Ammon's horn (tissue), 1 donor: ENCODE measurements around the gene F10.
"Not testable (repeated sequence)": the region's sequence is repeated elsewhere in the genome, so short reads cannot be mapped to it uniquely, and the experiment has no call there.

Experiments
- DNase-seq: peaks from one replicate; pipeline ENCODE4 v3.0.0-alpha.2; 2016; ENCODE audit warnings: low spot score

F10 gene

DNA sequence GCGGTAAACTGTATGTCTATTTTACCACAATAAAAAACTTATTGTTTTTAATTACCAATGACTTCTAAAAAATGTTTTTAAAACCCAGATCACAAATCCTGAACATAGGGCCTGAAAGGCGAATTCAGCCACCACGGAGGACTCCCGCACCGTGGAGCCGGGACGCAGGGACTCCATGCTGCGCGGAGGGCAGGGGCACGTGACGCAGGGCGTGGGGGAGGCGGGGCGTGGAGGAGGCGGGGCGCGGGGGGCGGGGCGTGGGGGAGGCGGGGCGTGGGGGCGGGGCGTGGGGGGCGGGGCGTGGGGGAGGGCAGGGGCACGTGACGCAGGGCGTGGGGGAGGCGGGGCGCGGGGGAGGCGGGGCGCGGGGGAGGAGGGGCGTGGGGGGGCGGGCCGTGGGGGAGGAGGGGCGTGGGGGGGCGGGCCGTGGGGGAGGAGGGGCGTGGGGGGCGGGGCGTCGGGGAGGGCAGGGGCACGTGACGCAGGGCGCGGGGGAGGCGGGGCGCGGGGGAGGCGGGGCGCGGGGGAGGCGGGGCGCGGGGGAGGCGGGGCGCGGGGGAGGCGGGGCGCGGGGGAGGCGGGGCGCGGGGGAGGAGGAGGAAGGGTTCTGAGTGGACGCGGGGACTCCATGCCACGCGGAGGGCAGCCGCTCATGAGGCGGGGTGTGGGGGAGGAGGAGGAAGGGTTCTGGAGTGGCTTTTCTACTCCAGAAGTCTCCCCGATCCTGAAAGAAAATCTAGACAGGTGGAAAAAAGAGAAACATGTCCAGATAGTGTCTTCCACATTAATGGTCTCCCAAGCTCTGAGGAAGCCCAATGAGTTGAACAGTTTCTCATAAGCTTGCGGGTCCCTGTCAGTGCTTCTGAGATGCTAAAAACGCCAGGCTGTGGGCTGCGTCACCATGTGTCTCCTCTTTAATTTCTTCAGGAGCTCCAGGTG lies 31.5 kb downstream of the F10 start:
- peak; percentile 90 for DNase-seq

- DNase-seq, result no peak
Measured at GRCh38 chr13:113155201-113155600, 32.6 kb downstream of the F10 start.

GRCh38 chr13:113155982-113156655 lies 33.5 kb downstream of the F10 start:
- no peak for DNase-seq

GRCh38 chr13:113157206-113157928 lies 34.8 kb downstream of the F10 start:
- DNase-seq, result no peak

GRCh38 chr13:113157929-113158747 lies 35.5 kb downstream of the F10 start, which contains the start of gene PROZ:
Gene PROZ, plus strand, starts transcription at chr13:113158648. Its CDS starts 13 bp downstream, at chr13:113158661.
- DNase-seq, result no peak

- no peak for DNase-seq
Measured at GRCh38 chr13:113158946-113159345, 36.3 kb downstream of the F10 start.

GRCh38 chr13:113159701-113160100 lies 37.1 kb downstream of the F10 start:
- no peak for DNase-seq

DNA sequence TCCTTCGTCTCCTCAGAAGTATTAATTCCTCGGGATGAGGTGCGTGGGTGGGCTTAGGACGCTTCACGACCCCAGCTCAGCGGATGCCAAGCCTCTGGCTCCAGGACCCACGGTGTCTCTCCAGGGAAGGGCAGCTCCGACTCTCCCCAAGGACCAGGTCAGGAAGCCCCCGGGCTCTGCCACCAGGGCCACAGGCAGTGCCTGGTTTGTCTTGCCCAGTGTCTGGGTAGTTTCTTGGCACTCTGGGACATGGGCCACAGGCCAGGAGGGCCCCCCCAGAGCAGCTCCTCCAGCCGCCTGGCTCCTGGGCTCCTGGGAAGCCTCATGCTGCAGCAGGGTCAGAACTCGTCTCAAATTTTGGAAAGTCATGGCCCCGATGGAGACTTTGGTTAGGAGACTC lies 38.4 kb downstream of the F10 start:
- no peak for DNase-seq

GRCh38 chr13:113161433-113161832 lies 38.8 kb downstream of the F10 start:
- no peak for DNase-seq

GRCh38 chr13:113161975-113162374 lies 39.4 kb downstream of the F10 start:
- DNase-seq, result not testable (repeated sequence)

DNA sequence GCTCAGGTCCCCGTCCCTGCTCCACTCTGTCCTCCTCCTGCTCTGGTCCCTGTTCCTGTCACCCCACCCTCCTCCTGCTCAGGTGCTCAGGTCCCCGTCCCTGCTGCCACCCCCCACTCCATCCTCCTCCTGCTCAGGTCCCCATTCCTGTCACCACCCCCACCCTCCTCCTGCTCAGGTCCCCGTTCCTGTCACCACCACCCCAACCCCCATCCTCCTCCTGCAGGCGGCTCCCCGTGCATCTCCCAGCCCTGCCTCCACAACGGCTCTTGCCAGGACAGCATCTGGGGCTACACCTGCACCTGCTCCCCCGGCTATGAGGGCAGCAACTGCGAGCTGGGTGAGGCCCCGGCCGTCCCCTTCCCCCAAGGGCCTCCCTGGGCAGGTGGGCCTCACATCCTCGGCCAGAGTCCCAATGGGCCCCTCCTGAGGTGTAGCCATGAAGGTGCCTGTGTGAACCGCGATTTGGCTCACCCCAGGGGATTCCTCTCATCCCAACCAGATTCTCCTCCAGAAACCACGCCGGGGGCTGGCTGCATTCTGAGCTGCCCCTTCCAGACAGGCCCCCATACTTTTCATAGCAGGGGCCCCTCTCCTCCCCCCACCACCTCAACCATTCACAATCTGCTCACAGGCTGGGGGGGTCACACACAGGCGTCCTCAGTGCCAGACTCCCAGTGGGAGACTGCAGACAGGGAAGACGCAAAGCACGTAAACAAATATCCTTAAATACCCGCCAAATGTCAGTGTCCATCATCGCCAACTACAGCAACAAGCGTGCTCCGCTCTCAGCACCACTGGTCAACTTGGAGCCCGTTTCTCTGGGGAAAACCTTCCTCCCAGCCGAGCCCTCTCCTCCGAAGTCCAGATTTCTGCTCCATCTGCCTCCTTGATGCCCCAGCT lies 40.4 kb downstream of the F10 start:
- no peak for DNase-seq

DNA sequence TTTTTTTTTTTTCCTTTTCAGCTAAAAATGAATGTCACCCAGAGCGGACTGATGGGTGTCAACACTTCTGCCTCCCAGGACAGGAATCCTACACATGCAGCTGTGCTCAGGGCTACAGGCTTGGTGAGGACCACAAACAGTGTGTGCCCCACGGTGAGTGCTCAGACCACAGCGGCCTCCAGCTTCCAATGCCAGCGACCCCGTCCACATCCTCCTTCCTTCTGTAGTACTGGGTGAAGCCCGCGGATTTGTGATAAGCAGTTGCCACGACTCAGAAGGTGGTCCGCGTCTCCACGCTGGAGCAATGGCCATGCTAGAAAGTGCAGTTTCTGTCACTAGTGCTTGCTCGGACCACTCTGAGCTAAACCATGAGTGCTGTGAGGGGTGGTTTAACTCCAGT lies 41.9 kb downstream of the F10 start:
- no peak for DNase-seq

- DNase-seq, result no peak
Measured at GRCh38 chr13:113166266-113166665, 43.7 kb downstream of the F10 start.

DNA sequence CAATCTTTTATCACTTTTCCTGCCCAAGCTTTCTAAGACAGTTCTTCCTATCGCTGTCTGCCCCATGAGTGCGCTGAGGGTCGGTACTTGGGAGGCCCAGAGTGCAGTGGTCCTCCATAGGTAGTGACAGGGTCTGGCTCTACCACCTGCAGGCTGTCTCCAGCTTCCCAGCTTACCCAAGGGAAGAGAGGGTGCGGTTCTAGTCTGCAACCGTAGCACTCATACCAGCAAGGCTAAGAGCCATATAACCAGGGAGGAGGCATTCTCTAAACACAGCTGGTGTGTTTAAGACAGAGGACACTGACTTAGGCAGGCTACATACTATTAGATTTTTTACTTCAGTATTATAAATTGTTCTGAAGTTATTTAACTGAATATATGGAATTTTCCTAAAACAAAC lies 44.1 kb downstream of the F10 start:
- DNase-seq, result no peak

DNA sequence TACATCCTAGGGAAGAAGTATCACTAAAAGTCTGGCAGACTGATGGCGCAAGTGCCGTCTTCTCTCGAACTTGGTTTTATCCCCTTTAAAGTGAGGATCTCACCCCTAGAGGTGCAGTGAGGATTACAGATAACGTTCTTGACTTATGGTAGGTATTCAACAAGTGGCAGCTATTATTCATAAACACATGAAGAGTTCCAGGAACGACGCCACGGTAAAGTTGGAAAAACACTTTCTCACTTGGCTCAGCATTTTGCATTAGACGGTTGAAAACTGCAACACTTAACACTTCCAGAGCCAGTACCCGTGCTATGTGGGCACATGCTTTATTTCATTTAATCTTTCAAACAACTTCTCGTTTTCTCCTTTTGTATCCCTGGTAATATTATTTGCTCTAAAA lies 44.6 kb downstream of the F10 start:
- DNase-seq, result no peak

GRCh38 chr13:113167575-113167974 lies 45.0 kb downstream of the F10 start:
- no peak for DNase-seq

- DNase-seq, result no peak
Measured at GRCh38 chr13:113168211-113168610, 45.6 kb downstream of the F10 start.

DNA sequence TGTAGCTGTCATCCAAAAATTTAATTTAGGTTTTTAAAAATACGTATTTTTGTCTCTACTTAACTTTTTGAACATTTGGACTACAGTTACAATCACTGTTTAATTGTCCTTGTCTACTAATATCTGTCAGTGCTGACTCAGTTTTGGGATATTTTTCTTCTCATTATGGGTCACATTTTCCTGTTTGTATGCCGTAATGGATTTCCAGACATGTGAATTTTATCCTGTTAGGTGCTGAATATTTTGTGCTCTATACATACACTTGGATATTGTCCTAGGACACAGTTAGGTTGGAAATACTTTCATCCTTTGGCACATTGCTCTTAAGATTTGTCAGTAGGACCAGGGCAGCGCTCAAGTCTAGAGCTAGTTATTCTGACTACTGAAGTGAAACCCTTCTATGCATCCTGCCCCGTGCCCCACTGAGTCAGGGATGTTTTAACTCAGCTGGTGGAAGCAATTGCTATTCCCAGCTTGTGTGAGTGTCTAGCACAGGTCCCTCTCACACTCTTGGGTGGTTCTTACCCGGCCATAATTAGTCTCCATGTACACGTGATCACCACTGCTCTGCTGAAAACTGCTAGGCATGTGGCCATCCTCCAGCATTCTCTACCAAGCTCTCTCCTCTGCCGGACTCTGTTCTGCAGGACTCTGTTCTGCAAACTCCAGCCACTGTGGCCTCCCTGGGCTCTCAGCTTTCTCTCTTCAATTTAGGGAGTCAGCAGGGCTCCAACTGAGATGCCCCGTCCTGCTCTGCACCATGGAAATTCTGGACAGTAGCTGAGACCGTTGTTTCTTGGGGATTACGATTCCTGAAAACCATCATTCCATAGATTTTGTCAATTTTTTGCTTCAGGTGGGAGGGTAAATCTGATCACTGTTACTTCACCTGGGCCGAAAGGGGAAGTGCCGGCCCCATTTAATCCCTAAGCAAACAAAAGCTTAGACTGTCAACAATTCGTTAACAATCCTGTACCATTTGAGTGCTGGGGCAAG lies 47.0 kb downstream of the F10 start:
- no peak for DNase-seq

GRCh38 chr13:113170511-113170910 lies 47.9 kb downstream of the F10 start:
- no peak for DNase-seq
